ENCODE results near the gene CAMK2D.

Gene CAMK2D

GRCh38 chr4:113575401-113575800 is 186.1 kb downstream of the CAMK2D start:
- DNase-seq (ENCODE audit: low read depth in 2 of 3, low spot score in 2 of 3), result no peak

- DNase-seq (ENCODE audit: low read depth in 2 of 3, low spot score in 2 of 3), result no peak
These were observed 186.9 kb downstream of the CAMK2D start for GRCh38 chr4:113574636-113575103.

GRCh38 chr4:113572620-113573019 is 188.9 kb downstream of the CAMK2D start:
- no peak for DNase-seq (ENCODE audit: low read depth in 2 of 3, low spot score in 2 of 3)

- DNase-seq (ENCODE audit: low read depth in 2 of 3, low spot score in 2 of 3), result no peak
These were observed 195.3 kb downstream of the CAMK2D start for GRCh38 chr4:113566015-113566795.

- DNase-seq (ENCODE audit: low read depth in 2 of 3, low spot score in 2 of 3), result no peak
These were observed 195.9 kb downstream of the CAMK2D start for GRCh38 chr4:113565702-113566012.

- DNase-seq (ENCODE audit: low read depth in 2 of 3, low spot score in 2 of 3), result no peak
These were observed 197.0 kb downstream of the CAMK2D start for GRCh38 chr4:113564493-113564892.

- no peak for DNase-seq (ENCODE audit: low read depth in 2 of 3, low spot score in 2 of 3)
These were observed 197.7 kb downstream of the CAMK2D start for GRCh38 chr4:113563691-113564378.

- DNase-seq (ENCODE audit: low read depth in 2 of 3, low spot score in 2 of 3), result no peak
These were observed 199.8 kb downstream of the CAMK2D start for GRCh38 chr4:113561758-113562157.

GRCh38 chr4:113561092-113561491 is 200.4 kb downstream of the CAMK2D start:
- no peak for DNase-seq (ENCODE audit: low read depth in 2 of 3, low spot score in 2 of 3)

GRCh38 chr4:113560579-113560978 is 201.0 kb downstream of the CAMK2D start:
- no peak for DNase-seq (ENCODE audit: low read depth in 2 of 3, low spot score in 2 of 3)

- DNase-seq (ENCODE audit: low read depth in 2 of 3, low spot score in 2 of 3), result no peak
These were observed 201.6 kb downstream of the CAMK2D start for GRCh38 chr4:113559947-113560346.

- no peak for DNase-seq (ENCODE audit: low read depth in 2 of 3, low spot score in 2 of 3)
These were observed 205.0 kb downstream of the CAMK2D start for GRCh38 chr4:113556382-113557134.

GRCh38 chr4:113555868-113556267 is 205.7 kb downstream of the CAMK2D start:
- DNase-seq (ENCODE audit: low read depth in 2 of 3, low spot score in 2 of 3), result no peak

GRCh38 chr4:113553082-113553481 is 208.5 kb downstream of the CAMK2D start:
- DNase-seq (ENCODE audit: low read depth in 2 of 3, low spot score in 2 of 3), result no peak

- DNase-seq (ENCODE audit: low read depth in 2 of 3, low spot score in 2 of 3), result no peak
These were observed 211.0 kb downstream of the CAMK2D start for GRCh38 chr4:113550510-113550909.

GRCh38 chr4:113548303-113548702 is 213.2 kb downstream of the CAMK2D start:
- no peak for DNase-seq (ENCODE audit: low read depth in 2 of 3, low spot score in 2 of 3)

- DNase-seq (ENCODE audit: low read depth in 2 of 3, low spot score in 2 of 3), result peak; percentile 45 to 71 (median 65)
These were observed 214.0 kb downstream of the CAMK2D start for GRCh38 chr4:113547487-113548042.

- DNase-seq (ENCODE audit: low read depth in 2 of 3, low spot score in 2 of 3), result no peak
These were observed 219.6 kb downstream of the CAMK2D start for GRCh38 chr4:113541933-113542332.

GRCh38 chr4:113540859-113541258 is 220.7 kb downstream of the CAMK2D start:
- DNase-seq (ENCODE audit: low read depth in 2 of 3, low spot score in 2 of 3), result no peak

GRCh38 chr4:113539408-113539807 is 222.1 kb downstream of the CAMK2D start:
- no peak for DNase-seq (ENCODE audit: low read depth in 2 of 3, low spot score in 2 of 3)

GRCh38 chr4:113537628-113538027 is 223.9 kb downstream of the CAMK2D start:
- DNase-seq (ENCODE audit: low read depth in 2 of 3, low spot score in 2 of 3), result no peak

GRCh38 chr4:113537203-113537602 is 224.3 kb downstream of the CAMK2D start:
- DNase-seq (ENCODE audit: low read depth in 2 of 3, low spot score in 2 of 3), result no peak
